ENCODE results near the gene CCDC137.

The CCDC137 gene

DNA sequence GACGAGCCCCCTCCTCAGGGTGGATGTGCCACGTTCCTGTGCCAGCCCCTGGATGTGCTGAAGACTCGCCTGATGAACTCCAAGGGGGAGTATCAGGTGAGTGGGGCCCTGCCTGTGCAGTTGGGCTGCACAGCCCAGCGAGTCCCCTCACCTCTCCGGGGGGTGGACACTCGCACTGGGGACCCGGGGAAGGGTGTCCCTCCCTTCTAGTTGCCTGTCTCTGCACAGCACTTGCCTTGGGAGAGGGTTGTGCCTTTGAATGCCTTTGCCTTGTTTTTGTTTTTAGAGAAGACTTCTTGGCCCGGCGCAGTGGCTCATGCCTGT, 51.2 kb downstream of the CCDC137 start:
- no peak for DNase-seq

DNA sequence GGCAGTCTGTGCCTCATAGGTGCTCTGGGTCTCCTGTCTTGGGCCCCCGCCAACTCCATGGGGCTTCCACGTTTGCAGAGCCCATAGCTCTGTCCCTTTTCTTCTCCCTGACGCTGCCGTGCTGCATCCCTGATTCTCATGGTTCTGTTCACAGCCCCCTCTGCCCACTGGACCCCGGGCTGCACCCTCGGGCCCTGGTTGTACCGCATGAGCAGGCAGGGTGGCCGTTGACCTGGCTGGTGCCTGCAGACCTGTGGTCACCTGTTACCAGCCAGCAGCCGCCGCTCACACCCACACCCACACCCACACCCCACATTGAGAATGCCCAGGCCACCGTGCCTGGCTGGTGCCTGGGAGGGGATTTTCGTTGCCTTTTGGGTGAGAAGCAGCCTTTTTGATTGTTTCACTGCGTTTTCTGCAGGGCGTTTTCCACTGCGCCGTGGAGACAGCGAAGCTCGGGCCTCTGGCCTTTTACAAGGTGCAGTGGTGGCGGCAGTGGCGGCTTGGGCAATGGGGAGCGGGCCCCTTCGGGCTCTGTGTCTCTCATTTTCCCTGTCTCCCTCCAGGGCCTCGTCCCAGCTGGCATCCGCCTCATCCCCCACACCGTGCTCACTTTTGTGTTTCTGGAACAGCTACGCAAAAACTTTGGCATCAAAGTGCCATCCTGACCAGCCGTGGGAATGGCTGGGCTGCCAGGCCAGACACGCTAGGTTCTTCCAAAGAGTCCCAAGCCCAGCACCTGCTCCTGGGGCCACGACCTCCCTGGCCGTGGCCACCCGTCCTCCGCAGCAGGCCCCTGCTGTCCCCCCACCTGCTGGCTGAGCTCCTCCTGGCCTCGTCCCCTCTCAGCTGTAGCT, 53.1 kb downstream of the CCDC137 start:
- no peak for DNase-seq

DNA sequence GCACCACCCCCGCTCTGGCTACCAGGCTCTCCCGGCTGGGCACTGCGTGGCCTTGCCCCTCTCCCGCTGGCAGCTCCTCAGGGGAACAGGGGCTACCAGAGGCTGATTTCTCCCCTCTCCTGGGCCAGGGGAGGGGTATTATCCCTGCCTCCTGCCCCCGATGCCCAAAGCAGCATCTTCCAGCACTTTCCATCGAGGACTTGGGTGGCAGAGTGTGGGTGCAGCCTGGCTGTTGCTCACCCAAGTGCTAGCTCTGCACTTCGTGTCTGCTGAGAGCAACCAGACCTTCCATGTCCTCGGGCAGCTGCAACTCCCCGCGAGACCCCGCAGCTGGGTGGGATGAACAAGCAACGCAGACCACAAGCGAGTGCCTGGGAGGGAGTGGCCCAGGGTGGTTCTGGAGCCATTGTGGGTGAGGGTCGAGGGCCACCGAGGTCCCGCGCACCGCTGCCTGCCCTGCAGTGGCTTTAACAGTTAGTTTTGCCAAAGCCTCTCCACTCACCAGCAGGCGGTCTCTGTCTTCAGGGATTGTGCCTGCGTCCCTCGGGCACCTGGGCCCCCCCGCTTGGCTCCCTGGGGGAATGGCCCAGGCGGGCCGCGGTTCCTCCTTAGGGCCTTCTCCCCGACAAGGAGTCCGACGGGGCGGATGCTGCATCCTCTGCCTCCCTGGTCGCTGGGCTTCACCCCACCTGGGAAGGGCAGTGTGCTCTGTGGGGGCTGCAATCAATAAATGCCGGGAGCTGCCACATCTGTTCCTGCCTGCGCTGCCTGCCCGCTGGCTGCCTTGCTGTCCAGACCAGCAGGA, 53.9 kb downstream of the CCDC137 start:
- no peak for DNase-seq

GRCh38 chr17:81722184-81723120, 55.9 kb downstream of the CCDC137 start:
- no peak for DNase-seq
